GM12873 (cell line): Measurements from ENCODE around the gene RASAL2.

ENCODE experiments used
- CTCF ChIP-seq: IDR thresholded peaks from 2 replicates; pipeline ENCODE4 v1.5.1; 2012; ENCODE audit warnings: low read depth, mild to moderate bottlenecking, moderate library complexity, low read length, control low read depth; ENCODE audit not compliant: insufficient read depth; ENCODE audit errors: missing control alignments

The RASAL2 gene

GRCh38 chr1:178155481-178156255 lies 61.8 kb downstream of the RASAL2 start:
- TF ChIP-seq CTCF: no peak

- no peak for TF ChIP-seq CTCF
Measured at GRCh38 chr1:178160736-178161475, 67.0 kb downstream of the RASAL2 start.

- TF ChIP-seq CTCF: no peak
Measured at GRCh38 chr1:178161516-178161915, 67.6 kb downstream of the RASAL2 start.

GRCh38 chr1:178165196-178165595 lies 71.3 kb downstream of the RASAL2 start:
- no peak for TF ChIP-seq CTCF

GRCh38 chr1:178166429-178167024 lies 72.6 kb downstream of the RASAL2 start:
- TF ChIP-seq CTCF: no peak

- no peak for TF ChIP-seq CTCF
Measured at GRCh38 chr1:178168536-178168935, 74.6 kb downstream of the RASAL2 start.

GRCh38 chr1:178169649-178170048 lies 75.7 kb downstream of the RASAL2 start:
- no peak for TF ChIP-seq CTCF
